Osteoblast (primary cell): ENCODE results near the gene ZNF415. TPM values are rescaled to one million over a fixed set of nuclear protein-coding genes. Genes with fewer than 3 reads are reported as not detected.
A peak's percentile ranks its signal among the peaks of the same experiment; 100 is the strongest.

Experiments used
- DNase-seq: peaks from one replicate; pipeline ENCODE4 v3.0.0; 2011; ENCODE audit warnings: low spot score, mixed read lengths; ENCODE audit not compliant: insufficient read length; ENCODE audit errors: missing footprints
- H2AFZ ChIP-seq: 2 replicates; pipeline ENCODE4 v1.6.0; 2011; ENCODE audit warnings: mild to moderate bottlenecking, low read length
- H3K27ac ChIP-seq: 2 replicates; pipeline ENCODE4 v1.5.1; 2011; ENCODE audit warnings: mild to moderate bottlenecking, low read depth, low read length, moderate library complexity
- H3K27me3 ChIP-seq: 2 replicates; pipeline ENCODE4 v1.6.0; 2012; ENCODE audit warnings: mild to moderate bottlenecking, control low read depth, inconsistent platforms, low read length, moderate library complexity; ENCODE audit not compliant: insufficient read depth
- H3K36me3 ChIP-seq: 2 replicates; pipeline ENCODE4 v1.5.1; 2011; ENCODE audit warnings: mild to moderate bottlenecking, low read length, control low read depth, moderate library complexity; ENCODE audit not compliant: insufficient read depth
- H3K4me1 ChIP-seq: 2 replicates; pipeline ENCODE4 v1.5.1; 2011; ENCODE audit warnings: mild to moderate bottlenecking, low read length, control low read depth, moderate library complexity; ENCODE audit not compliant: insufficient read depth
- H3K4me2 ChIP-seq: 2 replicates; pipeline ENCODE4 v1.6.0; 2011; ENCODE audit warnings: mild to moderate bottlenecking, low read length; ENCODE audit not compliant: insufficient read depth
- H3K4me3 ChIP-seq: fragments of 200-600 bp; sonication (generic); 3 replicates; pipeline ENCODE4 v1.5.1; 2012; ENCODE audit warnings: mild to moderate bottlenecking, low read length, inconsistent platforms; ENCODE audit not compliant: insufficient read depth
- H3K79me2 ChIP-seq: 2 replicates; pipeline ENCODE4 v1.6.0; 2012; ENCODE audit warnings: mild to moderate bottlenecking, low read length, control low read depth, inconsistent platforms; ENCODE audit not compliant: insufficient read depth
- H3K9me3 ChIP-seq: 2 replicates; pipeline ENCODE4 v1.5.1; 2011; ENCODE audit warnings: low read depth, low read length, control low read depth
- H4K20me1 ChIP-seq: 2 replicates; pipeline ENCODE4 v1.6.0; 2012; ENCODE audit warnings: mild to moderate bottlenecking, low read length, control low read depth; ENCODE audit not compliant: insufficient read depth
- total RNA-seq: library from RNA; depleted of rRNA; stranded (reverse); fragments of >200 nt; gene quantifications from 2 replicates; pipeline ENCODE4 v1.2.3, GENCODE V29; 2012
- TF ChIP-seq, protein P1 (sequence below): IDR thresholded peaks from 2 replicates; pipeline ENCODE4 v1.5.1; 2011; ENCODE audit warnings: mild to moderate bottlenecking, low read depth, low read length, moderate library complexity; ENCODE audit errors: extremely low read depth

The ZNF415 gene
- total RNA-seq, 1 donor: 7.6 TPM

DNA sequence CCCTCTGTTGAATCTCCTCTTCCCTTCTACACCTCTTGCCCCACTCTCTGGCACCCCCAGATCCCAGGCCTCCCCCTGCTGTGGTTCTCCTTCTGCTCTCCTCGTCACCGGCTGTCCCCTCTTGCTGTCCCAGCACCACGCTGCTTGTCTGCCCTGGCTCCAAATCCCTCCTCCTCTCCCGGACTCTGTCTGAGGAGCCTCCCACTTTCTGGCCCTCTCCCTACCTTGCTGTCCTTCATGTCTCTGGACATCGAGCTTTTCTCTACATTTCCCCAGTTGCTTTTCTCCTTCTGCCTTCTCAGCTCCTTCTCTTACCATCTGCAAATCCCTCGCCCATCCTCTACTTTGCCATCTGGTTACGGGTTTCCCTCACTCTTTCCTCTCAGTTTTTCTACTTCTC lies 24.9 kb upstream of the ZNF415 start:
- DNase-seq: peak; percentile 6

GRCh38 chr19:53156850-53157249 lies 24.1 kb upstream of the ZNF415 start:
- TF ChIP-seq, protein P1, sequence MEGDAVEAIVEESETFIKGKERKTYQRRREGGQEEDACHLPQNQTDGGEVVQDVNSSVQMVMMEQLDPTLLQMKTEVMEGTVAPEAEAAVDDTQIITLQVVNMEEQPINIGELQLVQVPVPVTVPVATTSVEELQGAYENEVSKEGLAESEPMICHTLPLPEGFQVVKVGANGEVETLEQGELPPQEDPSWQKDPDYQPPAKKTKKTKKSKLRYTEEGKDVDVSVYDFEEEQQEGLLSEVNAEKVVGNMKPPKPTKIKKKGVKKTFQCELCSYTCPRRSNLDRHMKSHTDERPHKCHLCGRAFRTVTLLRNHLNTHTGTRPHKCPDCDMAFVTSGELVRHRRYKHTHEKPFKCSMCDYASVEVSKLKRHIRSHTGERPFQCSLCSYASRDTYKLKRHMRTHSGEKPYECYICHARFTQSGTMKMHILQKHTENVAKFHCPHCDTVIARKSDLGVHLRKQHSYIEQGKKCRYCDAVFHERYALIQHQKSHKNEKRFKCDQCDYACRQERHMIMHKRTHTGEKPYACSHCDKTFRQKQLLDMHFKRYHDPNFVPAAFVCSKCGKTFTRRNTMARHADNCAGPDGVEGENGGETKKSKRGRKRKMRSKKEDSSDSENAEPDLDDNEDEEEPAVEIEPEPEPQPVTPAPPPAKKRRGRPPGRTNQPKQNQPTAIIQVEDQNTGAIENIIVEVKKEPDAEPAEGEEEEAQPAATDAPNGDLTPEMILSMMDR: no peak
- H3K36me3 ChIP-seq: no peaks in the 10 kb centered on the region
- H3K79me2 ChIP-seq: peaks cover 35% of the 10 kb centered on the region
- peaks cover 4% of the 10 kb centered on the region for H4K20me1 ChIP-seq
- H2AFZ ChIP-seq: no peak overlapping the region
- no peak overlapping the region for H3K4me3 ChIP-seq
- no peaks in the 10 kb centered on the region for H3K9me3 ChIP-seq
- H3K4me2 ChIP-seq: peak overlapping the region; percentile 94
- H3K27me3 ChIP-seq: no peaks in the 10 kb centered on the region
- H3K27ac ChIP-seq: no peak overlapping the region
- peak; percentile 14 for DNase-seq
- H3K4me1 ChIP-seq: peaks cover 10% of the 10 kb centered on the region

More for the DNA sequence above, 24.9 kb upstream of the ZNF415 start:
- Histone ChIP-seq H3K27ac (no peak overlapping the region), H2AFZ (peak overlapping the region; percentile 89), H3K4me2 (peak overlapping the region; percentile 94), H3K4me1 (peaks cover 10% of the 10 kb centered on the region), H3K4me3 (peak overlapping the region; percentile 79), H3K27me3 (no peaks in the 10 kb centered on the region), H3K9me3 (no peaks in the 10 kb centered on the region), H3K36me3 (no peaks in the 10 kb centered on the region), H4K20me1 (peaks cover 4% of the 10 kb centered on the region), H3K79me2 (peaks cover 35% of the 10 kb centered on the region)
- TF ChIP-seq, protein P1: no peak

GRCh38 chr19:53147645-53148044 lies 14.9 kb upstream of the ZNF415 start:
- no peaks in the 10 kb centered on the region for H3K27me3 ChIP-seq
- H3K4me2 ChIP-seq: no peak overlapping the region
- H3K4me3 ChIP-seq: no peak overlapping the region
- TF ChIP-seq, protein P1: no peak
- no peaks in the 10 kb centered on the region for H3K79me2 ChIP-seq
- H3K27ac ChIP-seq: no peak overlapping the region
- DNase-seq: no peak
- no peaks in the 10 kb centered on the region for H4K20me1 ChIP-seq
- peaks cover 41% of the 10 kb centered on the region for H3K36me3 ChIP-seq
- peaks cover 16% of the 10 kb centered on the region for H3K9me3 ChIP-seq
- H3K4me1 ChIP-seq: no peaks in the 10 kb centered on the region
- H2AFZ ChIP-seq: no peak overlapping the region

DNA sequence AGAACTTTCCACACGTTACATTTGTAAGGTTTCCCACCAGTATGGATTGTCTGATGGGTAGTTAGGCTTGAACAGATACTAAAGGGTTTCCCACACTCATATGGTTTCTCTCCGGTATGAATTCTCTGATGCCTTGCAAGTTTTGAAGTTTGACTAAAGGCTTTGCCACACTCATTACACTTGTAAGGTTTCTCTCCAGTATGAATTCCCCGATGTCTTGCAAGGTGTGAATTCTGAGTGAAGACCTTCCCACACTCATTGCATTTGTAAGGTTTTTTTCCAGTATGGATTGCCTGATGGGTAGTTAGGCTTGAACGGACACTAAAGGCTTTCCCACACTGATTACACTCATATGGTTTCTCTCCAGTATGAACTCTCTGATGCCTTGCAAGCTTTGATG lies 7.6 kb upstream of the ZNF415 start:
- Histone ChIP-seq H3K27me3 (no peaks in the 10 kb centered on the region), H4K20me1 (no peaks in the 10 kb centered on the region), H2AFZ (no peak overlapping the region), H3K79me2 (no peaks in the 10 kb centered on the region), H3K9me3 (peaks cover 14% of the 10 kb centered on the region), H3K36me3 (peaks cover 24% of the 10 kb centered on the region), H3K4me3 (no peak overlapping the region), H3K4me1 (no peaks in the 10 kb centered on the region), H3K4me2 (no peak overlapping the region), H3K27ac (no peak overlapping the region)
- no peak for DNase-seq
- TF ChIP-seq, protein P1: no peak
